Globus pallidus (tissue), 1 donor: ENCODE results near the gene GNAI3.
A peak's percentile ranks its signal among the peaks of the same experiment; 100 is the strongest.
"Not testable (repeated sequence)": the region's sequence is repeated elsewhere in the genome, so short reads cannot be mapped to it uniquely, and the experiment has no call there.

Experiments
- DNase-seq: peaks from one replicate; pipeline ENCODE4 v3.0.0-alpha.2; 2015; ENCODE audit warnings: low spot score

The GNAI3 gene

GRCh38 chr1:109637446-109637845 is 89.0 kb downstream of the GNAI3 start:
- DNase-seq = no peak

DNA sequence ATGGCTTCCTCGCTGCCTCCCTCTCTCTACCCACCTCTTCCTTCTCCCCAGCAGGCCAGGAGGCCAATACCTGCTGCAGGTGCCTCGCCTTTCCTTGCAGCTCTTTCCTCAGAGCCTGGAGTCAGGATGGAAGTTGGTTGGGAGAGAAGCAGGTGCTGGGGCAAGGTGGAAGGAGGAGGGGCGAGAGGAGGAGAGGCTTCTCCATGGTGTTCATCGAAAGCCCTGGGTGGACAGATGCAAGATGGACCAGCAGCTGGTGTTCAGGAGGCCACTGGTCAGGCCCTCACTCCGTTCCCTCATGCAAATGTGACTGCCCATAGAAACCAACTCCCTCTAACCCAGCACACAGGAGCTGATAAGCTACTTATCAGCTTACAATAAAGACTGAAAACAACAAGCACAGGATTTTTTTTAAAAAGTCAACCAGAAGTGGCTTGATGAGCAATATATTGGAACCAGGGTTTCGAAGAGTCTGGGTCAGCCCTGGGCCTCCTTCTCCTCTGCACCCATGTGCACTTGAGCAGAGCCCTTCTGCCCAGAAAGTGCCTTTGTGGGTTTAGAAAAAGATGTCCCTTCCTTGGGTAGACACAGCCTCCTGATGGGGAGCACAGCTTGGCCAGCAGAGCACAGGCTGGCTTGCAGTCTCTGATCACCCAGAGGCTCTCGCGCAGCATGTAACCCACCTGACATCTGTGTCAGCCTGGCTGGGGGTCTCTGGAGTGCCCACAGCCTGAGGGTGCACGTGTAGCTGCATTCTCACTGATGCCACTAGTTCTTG is 90.8 kb downstream of the GNAI3 start:
- DNase-seq = no peak

GRCh38 chr1:109639841-109640184 is 91.4 kb downstream of the GNAI3 start:
- DNase-seq = no peak

DNA sequence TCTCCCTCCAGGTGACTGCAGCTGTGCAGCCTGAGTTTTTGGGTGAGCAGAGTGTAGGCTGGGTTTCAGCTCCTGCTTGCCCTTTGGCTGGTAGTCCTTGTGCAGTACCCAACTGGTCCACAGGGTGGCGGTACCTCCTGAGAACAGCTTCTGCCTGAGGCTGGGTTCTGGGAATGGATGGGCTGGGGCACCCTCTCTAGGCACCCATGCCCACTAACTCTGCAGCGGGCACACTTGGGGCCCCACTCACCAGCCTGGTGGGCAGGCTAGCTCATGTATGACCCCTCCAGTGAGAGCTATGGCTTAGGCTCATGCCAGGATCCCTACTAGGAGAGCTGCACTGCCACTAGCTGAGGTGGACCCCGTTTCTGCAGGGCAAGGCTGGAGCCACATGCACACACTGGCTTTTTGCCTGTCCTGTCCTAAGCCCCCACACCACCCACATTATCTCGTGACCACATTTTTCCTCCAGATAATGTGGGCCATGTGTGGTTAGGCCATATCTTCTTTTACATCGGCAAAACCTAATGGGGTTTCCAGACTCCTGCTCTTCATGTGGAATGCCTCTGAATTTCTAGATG is 92.0 kb downstream of the GNAI3 start:
- DNase-seq = peak; percentile 63

DNA sequence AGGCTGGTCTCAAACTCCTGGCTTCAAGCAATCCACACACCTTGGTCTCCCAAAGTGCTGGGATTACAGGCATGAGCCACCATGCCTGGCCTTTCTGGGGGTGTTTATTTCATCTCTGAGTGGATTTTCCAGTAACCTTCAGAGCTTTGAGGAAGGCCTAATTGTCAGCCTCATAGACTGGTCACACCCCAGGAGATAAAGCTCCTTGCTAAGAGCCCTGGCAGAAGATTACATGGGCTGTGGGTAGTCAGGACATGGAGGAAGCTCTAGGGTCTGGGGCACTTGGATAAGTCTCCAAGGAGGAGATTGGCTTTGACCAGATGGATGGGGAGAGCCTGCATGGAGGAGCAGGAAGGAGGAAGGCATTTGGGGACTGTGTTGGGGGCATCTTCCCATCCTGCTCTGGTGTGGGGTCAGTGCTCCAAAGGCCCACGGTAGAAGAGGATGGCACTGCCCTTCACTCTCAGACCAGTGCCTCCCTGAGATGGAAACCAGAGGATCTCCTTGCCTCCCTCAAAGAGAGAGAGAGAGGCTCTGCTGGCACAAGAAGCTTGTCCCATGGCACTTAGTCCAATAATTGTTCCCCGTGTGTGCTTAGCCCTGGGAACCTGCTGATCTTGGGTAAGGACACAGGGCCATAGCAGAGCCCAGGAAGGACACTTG is 92.8 kb downstream of the GNAI3 start:
- DNase-seq = no peak

- DNase-seq = no peak
Measured at GRCh38 chr1:109641861-109642260, 93.4 kb downstream of the GNAI3 start.

GRCh38 chr1:109642626-109643025 is 94.2 kb downstream of the GNAI3 start:
- DNase-seq = no peak

DNA sequence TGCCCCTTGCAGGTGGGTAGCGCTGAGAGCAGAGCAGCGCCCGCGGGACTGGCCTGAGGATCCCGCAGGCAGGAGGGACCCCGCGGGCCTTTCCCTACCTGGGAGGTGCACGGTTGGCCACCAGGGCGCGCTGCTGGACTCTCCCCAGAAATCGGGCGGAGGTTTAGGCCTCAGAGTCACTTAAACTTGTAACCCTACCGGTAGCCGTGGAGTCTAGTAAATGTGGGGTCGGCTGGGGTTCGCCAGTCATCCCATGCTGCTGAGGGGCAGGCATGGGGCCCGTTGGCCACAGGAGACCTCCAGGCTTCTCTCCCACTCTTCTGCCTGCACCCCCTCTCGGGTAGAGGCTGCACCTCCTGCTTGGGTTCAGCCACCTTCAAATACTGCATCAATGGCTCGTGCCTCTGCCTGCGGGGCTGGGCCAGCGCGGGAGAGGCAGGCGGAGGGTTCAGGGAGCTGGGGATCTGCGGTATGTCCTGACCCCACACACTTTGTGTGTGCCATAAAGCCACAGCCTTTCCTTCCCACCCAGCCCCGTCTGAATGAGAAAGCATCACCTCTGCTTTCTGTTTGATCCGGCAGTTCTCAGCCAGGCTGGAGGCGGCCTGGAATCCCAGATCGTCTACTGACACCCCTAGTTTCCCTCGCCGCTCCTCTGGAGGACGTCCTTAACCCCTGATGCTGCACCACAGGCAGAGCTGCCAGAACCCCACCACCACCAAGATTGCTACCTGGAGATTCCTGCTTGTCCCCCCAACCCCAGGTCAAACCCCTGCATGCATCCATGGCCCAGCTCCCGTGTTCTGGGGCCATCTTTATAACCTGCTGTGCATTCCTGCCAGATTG is 95.2 kb downstream of the GNAI3 start:
- peak; percentile 58 for DNase-seq

DNA sequence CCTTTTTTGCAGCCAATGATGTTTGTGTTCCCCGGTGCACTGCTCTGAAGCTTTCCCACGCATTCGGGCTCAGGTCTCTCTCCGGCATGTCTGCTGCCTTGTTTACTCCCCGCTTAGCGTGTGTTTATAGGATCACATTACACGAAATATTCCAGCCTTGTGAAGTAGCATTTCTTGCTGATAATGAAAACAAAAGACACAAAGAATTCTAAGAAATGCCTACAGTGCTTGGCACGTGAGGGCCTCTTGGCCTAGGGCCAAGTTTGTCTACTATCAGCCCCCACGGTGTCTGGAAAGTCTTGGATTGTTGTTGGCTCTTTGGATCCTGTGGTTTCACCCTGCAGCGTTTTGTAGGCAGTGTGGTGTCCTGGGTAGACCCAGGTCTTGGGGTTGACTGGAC is 96.3 kb downstream of the GNAI3 start:
- DNase-seq = no peak

DNA sequence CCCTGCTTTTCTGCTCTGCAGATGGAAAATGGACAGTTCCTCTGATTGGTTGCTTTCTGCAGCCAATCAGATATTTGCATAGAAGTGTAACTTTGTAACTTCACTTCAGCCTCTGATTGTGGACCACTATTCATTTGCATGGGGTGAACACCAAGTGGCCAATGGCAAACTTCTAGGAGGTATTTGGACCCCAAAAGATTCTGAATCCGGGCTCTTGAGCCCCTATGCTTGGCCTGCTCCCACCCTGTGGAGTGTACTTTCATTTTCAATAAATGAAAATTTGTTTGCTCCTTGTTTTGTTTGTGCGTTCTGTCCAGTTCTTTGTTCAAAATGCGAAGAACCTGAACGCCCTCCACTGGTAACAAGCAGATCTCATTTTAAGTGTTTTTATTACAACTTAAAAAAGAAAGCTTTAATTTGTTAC is 101.1 kb downstream of the GNAI3 start:
- DNase-seq = peak; percentile 52

GRCh38 chr1:109650609-109651008 is 102.2 kb downstream of the GNAI3 start:
- DNase-seq = no peak

DNA sequence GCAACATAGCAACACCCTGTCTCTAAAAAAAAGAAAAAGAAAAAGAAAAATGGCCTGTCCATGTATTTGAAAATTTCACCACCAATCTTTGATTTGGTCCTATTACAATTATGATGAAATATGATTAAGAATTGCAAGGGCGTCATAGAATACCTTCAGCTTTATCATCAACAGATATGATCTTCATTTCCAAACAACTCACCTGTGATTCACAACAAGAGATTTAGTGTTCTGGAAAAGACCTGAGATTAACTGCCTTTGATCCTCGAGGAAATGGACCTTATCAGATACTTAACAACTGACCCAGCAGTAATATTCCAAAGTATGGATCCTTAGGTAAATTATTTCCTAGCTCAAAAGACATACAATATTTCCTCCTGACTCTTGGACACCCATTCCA is 104.0 kb downstream of the GNAI3 start:
- DNase-seq = no peak

GRCh38 chr1:109653306-109653705 is 104.9 kb downstream of the GNAI3 start:
- DNase-seq = no peak

- no peak for DNase-seq
Measured at GRCh38 chr1:109654519-109654918, 106.1 kb downstream of the GNAI3 start.

DNA sequence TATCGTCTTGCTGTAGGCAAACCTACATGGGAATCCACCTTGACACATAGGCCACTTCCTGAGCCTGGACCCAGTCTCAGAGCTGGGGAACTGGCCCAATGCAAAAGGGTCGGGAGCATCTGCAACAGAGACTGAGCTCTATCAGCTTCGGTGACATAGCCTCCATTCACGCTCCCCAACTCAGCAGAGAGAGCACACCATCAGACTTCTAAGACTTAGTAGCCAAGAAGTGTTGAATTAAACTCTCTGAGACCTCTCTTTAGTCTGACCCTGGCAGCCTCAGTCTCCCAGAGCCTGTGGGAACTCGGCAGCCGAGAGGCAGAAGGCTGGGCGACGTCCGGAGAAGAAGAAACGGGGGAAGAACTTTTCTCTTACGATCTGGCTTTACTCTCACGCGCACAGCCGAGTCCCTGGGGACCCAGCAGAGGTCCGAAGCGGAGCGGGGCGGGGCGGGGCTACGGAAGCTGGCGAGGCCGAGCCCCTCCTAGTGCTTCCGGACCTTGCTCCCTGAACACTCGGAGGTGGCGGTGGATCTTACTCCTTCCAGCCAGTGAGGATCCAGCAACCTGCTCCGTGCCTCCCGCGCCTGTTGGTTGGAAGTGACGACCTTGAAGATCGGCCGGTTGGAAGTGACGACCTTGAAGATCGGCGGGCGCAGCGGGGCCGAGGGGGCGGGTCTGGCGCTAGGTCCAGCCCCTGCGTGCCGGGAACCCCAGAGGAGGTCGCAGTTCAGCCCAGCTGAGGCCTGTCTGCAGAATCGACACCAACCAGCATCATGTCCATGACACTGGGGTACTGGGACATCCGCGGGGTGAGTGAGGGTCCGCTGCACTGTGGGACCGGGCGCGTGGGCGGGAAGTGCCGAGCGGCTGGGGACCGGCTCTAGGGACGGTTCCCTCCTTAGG is 107.5 kb downstream of the GNAI3 start, which contains the start of gene GSTM4:
TSS of gene GSTM4 (plus strand) at position 485 of the 905 bp plus-strand sequence. CDS start at position 776, 291 bp downstream.
- DNase-seq = peak; percentile 72

GRCh38 chr1:109657395-109657794 is 109.0 kb downstream of the GNAI3 start:
- no peak for DNase-seq

- DNase-seq = no peak
Measured at GRCh38 chr1:109657970-109658369, 109.6 kb downstream of the GNAI3 start.

DNA sequence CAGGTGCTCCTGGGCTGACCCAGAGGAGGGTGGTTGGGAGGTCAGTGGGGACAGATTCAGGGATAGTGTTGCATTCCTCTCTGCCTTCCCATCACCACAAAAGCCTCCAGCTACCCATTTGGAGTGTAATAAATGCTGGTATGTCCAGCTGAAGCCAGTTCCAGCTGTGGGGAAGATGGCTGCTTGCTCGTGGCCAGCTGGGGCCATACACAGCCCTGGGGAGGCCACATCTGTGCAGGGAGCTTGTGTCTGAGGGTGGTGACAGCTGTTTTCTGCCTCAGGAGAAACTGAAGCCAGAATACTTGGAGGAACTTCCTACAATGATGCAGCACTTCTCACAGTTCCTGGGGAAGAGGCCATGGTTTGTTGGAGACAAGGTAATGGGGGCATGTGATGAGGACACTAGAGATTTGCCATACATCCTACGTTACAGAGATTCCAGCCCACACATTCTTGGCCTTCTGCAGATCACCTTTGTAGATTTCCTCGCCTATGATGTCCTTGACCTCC is 110.2 kb downstream of the GNAI3 start:
- no peak for DNase-seq

DNA sequence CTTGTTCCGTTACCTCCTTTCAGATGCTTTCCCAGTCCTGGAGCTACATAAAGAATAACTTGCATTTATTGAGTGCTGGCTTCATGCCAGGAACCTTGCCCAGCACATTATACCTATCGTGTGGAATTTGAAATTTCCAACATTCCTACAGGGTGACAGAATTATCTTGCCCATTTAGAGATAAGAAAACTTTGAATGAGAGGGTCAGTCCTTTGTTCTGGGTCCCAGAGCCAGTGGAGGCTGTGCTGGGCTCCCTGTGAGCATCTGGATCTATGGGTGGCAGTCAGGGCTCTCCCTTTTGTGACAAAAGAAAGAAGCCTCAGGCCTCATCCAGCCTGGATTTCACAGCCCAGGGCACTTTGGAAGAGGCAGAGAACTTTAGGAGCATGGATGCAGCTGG is 110.7 kb downstream of the GNAI3 start:
- DNase-seq = no peak

GRCh38 chr1:109659997-109660690 is 111.7 kb downstream of the GNAI3 start:
- DNase-seq = no peak

- DNase-seq = not testable (repeated sequence)
Measured at GRCh38 chr1:109660691-109661026, 112.2 kb downstream of the GNAI3 start.
